Prostate gland (tissue), 2 donors: Measurements from ENCODE around the gene CD80.

Experiments
- POLR2A ChIP-seq: fragments of 450-650 bp; IDR thresholded peaks from one replicate; pipeline ENCODE4 v1.6.1; 2016; ENCODE audit warnings: antibody characterized with exemption, mild to moderate bottlenecking
- TF ChIP-seq, protein P1 (sequence below), 4 experiments: fragments of 200-600 bp in 2 of 4; fragments of 450-650 bp in 2 of 4; sonication (generic) in 2 of 4; IDR thresholded peaks; 1 replicate in 3 of 4; 2 replicates in 1 of 4; pipeline ENCODE4 v1.5.1; 2016 to 2019; ENCODE audit warnings: antibody characterized with exemption in 4 of 4, mild to moderate bottlenecking in 2 of 4, moderate library complexity in 2 of 4

DNA sequence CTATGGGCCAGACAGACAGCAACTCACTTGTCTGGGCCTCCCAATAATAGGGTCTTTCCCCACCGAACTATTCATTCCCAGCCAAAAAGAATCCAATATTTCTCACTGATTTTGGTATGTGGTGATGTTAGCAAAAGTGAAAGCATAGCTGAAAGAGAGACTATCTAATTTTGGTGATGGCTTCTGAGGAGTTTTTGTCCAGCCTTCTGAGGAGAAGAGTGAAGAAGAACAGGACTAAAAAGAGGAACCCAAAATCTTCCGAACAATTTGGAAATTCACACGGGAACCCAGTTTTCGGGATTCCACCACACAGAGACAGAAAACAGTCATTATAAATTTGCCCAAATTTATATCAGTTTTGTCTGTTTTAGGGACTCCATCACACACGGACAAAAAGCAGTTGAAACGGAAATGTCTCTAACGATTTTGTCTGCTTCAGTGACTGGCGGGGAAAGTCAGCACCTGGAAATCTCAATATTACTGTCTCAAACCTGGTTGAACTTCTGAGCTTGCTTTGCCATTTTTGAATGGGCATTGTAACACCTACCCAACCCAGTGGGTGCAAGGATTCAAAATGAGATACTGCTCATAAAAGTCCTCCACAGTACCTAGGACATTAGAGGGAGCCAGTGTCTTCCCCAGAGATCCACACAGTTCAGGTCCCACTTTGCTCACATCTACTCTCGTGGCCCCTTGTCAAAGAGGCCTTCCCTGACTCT, 9.1 kb downstream of the CD80 start:
- TF ChIP-seq, protein P1, sequence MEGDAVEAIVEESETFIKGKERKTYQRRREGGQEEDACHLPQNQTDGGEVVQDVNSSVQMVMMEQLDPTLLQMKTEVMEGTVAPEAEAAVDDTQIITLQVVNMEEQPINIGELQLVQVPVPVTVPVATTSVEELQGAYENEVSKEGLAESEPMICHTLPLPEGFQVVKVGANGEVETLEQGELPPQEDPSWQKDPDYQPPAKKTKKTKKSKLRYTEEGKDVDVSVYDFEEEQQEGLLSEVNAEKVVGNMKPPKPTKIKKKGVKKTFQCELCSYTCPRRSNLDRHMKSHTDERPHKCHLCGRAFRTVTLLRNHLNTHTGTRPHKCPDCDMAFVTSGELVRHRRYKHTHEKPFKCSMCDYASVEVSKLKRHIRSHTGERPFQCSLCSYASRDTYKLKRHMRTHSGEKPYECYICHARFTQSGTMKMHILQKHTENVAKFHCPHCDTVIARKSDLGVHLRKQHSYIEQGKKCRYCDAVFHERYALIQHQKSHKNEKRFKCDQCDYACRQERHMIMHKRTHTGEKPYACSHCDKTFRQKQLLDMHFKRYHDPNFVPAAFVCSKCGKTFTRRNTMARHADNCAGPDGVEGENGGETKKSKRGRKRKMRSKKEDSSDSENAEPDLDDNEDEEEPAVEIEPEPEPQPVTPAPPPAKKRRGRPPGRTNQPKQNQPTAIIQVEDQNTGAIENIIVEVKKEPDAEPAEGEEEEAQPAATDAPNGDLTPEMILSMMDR (IDR thresholded peaks at IDR 0.05): no peak
- TF ChIP-seq POLR2A: no peak
